GM18502 (cell line): Measurements from ENCODE around the gene C12orf42.
A peak's percentile ranks its signal among the peaks of the same experiment; 100 is the strongest.
"Not testable (repeated sequence)": the region's sequence is repeated elsewhere in the genome, so short reads cannot be mapped to it uniquely, and the experiment has no call there.

Source experiments
- ATAC-seq: cut with Tn5 transposase; IDR thresholded peaks from one replicate; pipeline ENCODE4 v1.9.1; 2021; ENCODE audit warnings: mild to moderate bottlenecking; ENCODE audit not compliant: unreplicated experiment, poor library complexity

Gene C12orf42

DNA sequence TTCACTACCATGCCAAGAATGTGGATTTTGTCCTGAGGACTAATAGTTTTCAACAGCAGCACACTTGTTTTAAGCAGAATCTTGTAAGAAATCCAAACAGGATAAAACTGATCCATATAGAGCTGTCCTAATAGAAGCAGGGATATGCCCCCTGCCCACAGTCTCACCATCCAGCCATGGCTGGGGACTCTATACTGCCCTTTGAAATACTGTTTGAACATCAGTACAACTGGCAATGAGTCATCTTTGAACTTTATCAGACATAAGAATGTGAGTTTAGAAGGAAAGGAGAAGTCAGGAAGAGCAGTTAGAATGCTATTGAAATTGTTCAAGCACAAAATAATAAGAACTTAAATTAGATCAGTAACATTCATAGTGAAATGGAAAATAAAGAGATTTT is 3.8 kb upstream of the C12orf42 start:
- ATAC-seq, result no peak

DNA sequence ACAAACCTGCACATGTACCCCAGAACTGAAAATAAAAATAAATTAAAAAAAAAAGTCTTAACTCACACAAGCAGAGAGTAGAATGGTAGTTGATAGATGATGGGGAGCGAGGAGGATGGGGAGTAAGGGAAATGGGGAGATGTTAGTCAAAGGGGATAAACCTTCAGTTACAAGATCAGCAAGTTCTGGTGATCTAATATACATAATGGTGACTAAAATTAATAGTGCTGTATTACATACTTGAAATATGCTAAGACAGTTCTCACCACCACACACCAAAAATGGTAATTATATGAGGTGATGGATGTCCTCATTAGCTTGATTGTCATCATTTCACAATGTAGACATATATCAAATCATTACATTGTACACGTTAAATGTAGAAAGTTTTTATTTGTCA is 3.2 kb upstream of the C12orf42 start:
- no peak for ATAC-seq

DNA sequence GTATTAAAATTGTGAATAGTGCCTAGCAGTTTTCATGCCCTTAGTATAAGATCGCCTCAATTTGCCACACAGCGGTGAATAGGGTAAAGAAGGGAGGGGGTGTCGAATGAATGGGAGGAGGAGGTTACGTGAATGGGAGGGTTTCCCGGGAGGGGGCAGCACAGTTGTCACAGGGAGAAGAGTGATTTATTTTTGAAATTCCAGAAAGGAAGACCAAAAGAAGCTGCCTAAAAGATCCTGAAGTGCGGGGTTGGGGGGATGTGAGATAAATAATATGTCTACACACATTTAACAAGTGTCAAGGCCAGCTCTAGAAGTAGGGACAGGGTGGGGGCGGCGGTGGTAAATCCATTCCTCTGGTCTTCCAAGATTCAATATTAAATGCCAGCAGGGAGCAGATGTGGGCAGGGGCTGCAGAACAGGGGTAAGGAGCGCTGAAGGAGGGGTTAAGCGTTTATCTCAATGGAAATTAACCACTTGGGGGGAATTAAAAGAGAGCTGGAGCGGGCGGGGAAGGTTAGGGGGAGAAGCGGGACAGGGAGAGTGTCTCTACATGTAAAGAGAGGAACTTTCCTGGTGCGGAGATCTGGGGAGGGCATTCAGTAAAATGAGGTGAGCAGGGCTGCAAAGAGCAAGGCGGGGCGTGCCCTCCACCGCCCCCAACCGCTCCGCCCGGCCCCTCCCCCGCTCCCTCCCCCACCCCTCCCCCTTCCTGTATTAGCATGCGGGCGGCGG is 867 bp downstream of the C12orf42 start:
- ATAC-seq, result peak; percentile 19

DNA sequence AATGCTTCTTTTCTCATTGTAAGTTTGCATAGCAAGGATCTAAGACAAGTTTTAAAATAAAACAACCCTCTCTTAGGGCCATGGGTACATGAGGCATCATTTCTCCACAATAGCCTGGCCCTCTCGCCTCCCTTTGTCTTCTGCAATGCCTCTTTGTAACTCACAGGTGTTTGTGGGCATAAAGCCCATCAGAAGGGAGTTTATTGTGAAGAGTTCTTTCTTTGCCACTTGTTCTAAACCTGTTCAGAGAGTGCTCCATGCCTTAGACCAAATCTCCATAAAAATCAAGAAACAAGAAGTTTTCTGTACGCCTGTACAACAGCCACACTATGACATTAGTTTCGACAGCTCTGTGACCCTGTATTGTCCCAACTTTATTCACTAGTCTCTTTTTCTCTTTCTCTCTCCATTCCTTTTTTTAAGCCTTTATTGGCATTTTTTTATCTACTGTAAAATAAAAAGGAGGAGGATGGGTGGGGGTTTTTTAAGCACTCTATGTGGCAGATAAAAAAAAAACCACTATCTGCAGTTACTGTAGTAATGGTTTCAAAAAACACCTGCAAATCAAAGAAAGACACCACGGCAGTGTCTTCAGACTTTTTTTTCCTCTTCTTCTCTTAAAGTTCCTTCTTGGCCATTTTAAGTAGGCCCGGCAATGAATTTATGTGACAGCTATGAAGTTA is 1.6 kb downstream of the C12orf42 start:
- no peak for ATAC-seq

DNA sequence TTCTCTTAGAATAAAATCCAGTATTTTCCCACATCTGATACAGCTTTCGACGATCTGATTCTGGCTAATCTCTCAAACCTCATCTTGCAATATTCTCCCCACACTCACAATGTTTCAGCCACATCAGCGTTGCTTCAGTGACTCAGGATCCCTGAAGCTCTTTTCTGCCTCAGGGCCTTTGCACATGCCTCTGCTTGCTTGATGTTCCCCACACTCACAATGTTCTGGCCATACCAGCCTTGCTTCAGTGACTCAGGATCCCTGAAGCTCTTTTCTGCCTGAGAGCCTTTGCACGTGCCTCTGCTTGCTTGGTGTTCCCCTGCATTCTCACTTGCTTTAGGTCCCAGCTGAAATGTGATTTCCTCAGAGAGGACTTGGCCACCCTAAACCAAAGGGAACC is 2.6 kb downstream of the C12orf42 start:
- no peak for ATAC-seq

DNA sequence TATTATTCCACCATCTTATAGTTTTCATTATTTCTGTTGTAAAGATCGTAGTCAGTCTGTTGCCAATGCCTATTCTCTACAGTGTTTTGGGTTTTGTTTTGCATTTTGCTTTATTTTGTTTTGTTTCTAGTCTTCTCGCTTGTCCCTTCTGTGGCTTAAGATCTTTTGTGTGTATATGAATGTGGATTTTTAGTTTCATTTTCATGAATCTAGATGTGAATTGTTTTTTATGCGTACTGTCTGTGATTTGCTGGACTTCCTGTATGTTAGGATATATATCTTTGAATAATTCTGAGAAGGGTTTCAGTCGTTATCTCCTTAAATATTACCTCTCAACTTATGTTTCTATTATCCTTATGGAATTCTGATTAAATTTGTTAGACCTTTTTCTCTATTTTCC is 13.4 kb downstream of the C12orf42 start:
- ATAC-seq, result no peak

DNA sequence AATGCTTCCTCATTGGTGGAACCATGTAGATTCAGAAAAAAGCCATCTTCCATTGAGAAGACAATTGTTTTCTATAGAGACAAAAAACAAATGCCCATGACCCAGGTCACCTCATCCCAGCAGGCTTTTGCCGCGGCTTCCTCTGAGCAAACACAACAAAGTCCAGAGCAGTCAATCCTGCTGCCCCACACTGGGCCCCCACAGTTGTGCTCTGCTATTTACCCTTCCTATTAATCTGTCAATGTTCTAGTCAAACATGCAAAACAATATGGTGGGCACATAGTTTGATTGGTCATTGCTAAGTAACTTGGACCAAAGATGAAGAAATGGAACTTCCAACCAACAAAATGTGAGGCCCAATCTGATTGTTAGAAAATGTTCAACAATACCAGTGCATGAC is 20.7 kb downstream of the C12orf42 start:
- no peak for ATAC-seq

DNA sequence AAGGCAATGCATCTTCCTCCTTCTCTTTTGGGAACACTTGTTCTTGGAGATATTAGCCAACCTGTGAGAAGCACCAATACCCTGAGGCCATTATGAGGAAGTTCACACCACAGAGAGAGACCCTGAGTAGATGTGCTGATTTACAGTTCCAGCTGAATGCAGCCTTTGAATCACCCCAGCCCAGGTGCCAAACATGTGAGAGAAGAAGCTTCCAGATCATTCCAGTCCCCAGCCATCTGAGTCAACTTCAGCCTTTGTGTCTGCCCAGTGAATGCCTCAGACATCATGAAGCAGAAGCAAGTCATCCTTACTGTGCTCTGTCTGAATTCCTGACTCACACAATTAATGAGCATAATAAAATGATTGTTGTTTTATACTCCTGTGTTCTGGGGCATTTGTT is 25.1 kb downstream of the C12orf42 start:
- ATAC-seq, result no peak

DNA sequence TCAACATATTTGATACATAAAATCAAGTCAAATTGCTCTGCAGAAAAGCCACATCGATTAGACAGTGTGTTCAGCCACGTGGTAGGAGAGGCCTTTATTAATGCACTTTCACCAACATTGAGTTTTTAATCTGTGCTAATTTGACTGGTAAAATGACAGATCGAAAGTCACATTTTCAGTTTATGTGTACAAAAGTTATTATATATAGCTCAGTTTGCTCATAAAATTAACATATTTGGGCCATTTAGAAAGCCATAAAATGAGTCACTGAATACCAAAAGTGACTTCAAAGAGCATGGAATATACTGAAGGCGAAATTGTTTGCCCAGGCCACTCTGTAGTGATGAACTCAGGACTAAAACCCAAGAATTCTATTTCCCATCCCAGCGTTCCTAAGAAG is 26.0 kb downstream of the C12orf42 start:
- no peak for ATAC-seq

DNA sequence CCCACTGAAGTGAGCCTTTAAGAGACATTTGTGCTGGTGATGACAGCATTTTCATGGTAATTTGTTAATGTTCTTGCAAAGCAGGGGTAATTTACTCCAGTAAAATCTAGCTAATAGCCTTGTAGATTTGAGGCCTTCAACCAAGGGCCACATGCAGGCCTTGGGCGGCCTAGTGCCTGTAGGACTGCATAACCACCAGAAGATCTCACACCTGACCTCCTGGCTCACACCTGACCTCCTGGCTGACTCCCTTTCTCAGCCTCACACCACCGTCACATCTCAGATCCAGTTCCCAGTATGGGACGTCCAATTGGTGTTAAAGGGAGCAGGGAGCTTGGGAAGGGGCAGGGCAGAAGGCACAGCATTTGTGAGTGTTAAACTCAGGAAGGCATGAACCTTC is 26.9 kb downstream of the C12orf42 start:
- no peak for ATAC-seq

DNA sequence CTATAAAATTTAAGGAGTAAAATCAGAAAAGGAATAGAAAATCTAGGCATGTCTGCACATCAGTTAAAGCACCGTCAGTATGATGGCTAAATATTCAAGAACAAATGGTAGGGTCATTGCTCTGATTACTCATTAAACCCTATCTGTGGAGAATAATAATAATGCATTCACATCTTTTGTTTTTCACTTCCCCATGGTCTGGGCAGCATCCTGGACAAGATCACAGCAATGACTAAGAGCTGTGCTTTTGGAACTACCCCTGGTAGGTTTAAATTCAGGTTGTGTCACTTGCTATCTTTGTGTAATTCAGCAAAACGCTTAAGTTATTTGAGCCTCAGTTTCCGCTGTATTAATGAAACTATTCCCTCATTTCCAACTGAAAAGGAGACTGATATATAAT is 33.1 kb downstream of the C12orf42 start:
- peak; percentile 98 for ATAC-seq

DNA sequence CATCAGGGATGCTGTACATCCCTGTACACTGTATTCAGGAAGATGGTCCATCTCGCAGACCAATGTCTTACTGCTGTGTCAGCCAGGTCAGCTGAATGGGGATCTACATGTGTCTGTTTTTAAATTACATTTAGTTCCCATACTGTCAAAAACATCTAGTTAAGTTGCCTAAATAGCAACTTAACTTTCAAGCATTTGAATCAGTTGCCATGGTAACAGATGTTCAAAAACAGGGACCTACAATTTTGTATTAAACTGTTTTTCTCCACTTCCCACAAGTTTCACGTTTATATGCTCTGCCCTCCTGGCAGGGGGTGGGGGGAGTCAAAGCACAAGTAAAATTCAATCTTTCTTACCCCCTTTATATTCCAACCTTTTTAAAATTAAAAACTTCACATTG is 38.3 kb downstream of the C12orf42 start:
- ATAC-seq, result no peak

DNA sequence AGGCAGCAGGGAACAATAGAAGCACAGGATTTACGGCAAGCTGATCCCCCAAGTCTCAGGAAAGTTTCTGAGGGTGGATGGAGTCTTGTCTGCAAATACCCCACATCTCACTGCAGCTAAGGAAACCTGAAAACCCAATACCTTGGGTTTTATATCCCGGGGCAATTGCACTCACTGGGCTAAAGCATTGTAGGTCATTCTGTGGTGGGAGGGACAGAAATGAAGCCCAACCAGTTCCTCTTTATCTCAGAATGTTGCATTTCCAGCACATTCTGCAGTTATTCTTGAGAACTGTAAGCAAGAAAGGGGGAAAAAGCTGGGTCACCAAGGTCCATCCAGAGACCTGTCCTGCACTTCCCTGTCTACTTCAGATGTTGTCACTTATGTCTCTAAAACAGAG is 39.8 kb downstream of the C12orf42 start:
- ATAC-seq, result no peak

DNA sequence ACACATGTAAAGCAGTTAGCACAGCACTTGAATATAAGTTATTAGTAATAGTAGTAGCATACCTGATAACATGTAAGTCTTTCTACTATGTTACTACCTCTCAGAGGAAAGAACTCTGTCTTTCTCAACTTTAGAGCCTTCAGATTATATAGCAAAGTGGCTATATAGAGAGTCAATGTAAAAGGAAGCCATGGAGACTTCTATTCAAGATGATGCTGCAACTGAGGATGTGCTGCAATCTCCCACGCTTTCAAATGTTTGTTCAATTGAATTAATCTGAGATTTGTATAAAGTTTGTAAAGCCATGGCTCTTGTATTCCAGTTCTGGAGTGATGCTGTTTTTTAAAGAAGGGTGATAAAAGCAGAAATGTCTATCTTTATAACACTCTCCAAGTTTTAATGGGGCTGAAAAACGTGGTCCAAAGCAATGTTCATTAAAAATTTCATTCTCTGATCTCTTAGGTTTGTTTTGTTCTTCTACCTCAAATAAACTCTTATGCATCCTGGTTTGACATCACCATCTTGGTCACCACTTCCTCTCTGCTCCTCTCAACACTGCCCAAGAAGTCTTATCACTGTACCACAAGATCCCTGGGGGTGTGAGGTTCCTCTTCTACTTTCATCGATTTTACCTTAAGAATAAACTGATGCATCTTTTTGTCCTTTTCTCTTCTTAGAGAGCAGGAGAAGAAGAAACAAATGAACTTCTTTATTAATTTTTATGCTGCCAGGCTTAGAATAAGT is 40.6 kb downstream of the C12orf42 start:
- ATAC-seq, result peak; percentile 90

DNA sequence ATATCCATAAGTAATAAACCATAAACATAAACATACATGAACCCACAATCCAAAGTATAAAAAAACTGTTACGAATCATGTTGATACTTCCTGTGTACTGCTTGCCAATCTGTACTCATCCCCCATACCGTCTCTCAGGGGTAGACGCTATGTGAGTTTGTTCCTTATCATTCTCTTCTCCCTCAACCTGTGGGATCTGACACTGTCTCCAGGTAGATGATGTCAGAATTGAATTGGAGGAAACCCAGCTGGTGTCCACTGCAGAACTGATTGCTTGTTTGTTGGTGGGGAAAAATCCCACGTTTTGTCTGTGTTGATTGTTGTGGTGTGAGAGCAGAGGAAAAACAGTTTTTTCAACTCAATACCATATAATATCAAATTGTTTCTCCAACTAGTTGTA is 50.8 kb downstream of the C12orf42 start:
- no peak for ATAC-seq

DNA sequence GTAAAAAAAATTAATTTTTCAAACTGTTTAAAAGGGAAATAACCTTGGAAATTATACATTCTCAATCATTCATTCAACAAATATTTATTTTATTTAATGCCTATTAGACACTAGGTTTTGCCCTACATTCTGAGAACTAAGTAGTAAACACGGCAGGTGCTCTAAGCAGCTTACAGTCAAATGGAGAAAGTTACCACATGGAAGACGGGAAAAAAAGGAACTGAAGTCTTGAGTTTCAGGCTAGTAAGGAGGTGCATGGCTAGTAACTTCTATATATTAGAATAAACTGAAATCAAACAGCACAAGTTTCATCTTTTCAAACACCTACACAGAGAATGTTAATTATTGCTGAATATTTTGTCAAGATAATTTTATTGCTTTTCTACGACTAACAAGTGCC is 52.9 kb downstream of the C12orf42 start:
- ATAC-seq, result peak; percentile 41

DNA sequence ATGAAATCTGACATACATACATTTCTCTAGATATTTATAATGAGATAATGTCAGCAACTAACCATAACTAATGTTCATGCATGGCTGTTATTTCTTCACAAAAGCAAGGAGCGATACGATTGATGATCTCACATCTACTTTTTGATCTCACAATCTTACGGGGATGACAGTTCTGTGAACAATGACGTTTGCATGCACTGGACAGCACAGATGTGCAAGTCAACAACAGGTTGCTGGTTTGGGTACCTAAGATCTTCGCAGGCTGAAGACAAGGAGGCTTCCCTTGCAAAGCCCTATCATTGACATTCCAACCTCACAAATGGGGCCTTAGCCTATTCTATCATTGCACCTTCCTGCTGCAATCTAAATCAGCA is 53.6 kb downstream of the C12orf42 start:
- no peak for ATAC-seq

DNA sequence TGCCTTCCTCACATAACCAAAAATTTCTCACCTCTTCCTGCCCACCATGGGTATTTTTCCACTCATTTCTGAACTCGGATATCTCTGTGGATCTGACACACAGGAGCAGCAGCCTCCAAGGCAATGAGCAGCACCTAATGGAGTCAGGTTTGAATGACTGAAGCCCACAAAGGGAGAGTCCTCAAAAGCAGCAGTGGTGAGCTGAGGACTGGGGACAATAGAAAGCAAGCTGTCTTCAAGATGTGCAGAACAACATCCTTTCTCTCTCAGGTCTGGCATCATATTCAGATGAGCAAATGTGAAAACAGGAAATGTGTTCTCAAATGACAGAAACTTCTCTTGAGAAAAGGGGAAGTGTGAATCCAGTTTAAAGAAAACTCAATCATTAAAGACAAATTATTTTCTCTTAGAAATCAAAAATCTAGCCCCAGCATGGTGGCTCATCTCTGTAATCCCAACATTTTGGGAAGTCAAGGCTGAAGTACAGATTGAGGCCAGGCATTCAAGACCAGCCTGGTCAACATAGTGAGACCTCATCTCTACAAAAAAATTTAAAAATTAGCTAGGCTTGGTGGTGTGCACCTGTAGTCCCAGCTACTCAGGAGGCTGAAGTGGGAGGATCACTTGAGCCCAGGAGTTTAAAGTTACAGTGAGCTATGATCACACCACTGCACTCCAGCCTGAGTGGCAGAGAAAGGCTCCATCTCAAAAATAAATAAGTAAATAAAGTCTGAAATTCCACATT is 54.2 kb downstream of the C12orf42 start:
- ATAC-seq, result peak; percentile 98

DNA sequence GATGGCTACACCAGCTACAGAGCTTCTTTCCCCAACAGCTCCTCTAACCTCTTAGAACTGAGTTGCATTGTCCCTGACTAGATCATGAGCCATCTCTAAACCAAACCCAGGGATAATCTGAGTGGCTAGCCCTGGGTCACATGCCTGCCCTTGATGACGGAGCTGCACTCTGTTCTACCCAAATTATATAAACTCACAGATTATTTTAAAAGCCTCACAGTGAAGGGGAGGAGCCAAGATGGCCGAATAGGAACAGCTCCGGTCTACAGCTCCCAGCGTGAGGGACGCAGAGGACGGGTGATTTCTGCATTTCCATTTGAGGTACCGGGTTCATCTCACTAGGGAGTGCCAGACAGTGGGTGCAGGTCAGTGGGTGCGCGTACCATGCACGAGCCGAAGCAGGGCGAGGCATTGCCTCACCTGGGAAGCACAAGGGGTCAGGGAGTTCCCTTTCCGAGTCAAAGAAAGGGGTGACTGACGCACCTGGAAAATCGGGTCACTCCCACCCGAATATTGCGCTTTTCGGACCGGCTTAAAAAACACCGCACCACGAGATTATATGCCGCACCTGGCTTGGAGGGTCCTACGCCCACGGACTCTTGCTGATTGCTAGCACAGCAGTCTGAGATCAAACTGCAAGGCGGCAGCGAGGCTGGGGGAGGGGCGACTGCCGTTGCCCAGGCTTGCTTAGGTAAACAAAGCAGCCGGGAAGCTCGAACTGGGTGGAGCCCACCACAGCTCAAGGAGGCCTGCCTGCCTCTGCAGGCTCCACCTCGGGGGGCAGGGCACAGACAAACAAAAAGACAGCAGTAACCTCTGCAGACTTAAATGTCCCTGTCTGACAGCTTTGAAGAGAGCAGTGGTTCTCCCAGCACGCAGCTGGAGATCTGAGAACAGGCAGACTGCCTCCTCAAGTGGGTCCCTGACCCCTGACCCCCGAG is 61.3 kb downstream of the C12orf42 start:
- not testable (repeated sequence) for ATAC-seq

DNA sequence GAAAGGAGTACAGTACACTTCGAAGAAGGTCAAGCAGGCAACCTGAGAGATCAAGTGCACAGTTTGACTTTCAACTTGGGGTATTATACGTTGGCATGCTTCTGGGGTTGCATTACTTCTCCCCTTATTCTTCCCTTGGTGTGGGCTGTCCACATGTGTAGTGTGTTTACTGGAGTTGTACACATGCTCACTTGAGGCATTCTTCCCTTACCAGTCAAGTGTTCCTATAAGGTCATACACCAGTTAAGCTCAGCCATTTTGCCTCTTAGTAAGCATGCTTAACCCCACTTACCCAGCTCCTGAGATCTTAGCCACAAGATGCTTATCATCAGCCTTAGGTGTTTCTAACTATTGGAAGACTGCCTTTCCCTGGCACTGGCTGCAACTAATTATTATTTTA is 63.8 kb downstream of the C12orf42 start:
- ATAC-seq, result no peak
